Measurements from ENCODE around the gene CDC42SE2. TPM values are rescaled to one million over a fixed set of nuclear protein-coding genes. Genes with fewer than 3 reads are reported as not detected.

CDC42SE2 gene
- total and polyA plus RNA-seq, 2 of the 4 experiments (the other 2 are of a cell fraction), result 12.5 to 19.4 TPM

- in situ Hi-C loops (cut with MboI; ENCODE audit: low sequenced_read_pairs), result no loop called here
- H2BK15ac ChIP-seq (ENCODE audit: low read depth, low read length), result no peak overlapping the region
- H2AFZ ChIP-seq (replicated peaks; ENCODE audit: low read length, poor library complexity), result no peak overlapping the region
- H3K79me1 ChIP-seq (ENCODE audit: low read depth in 1 of 2, low read length in 2 of 2), result peaks cover 0 to 4% of the 10 kb centered on the region in 2 experiments; a peak in 2 of 4 replicates
- no peak overlapping the region for H2AK9ac ChIP-seq (replicated peaks; ENCODE audit: low read depth, low read length, poor library complexity)
- ATAC-seq (ENCODE audit: low read depth), result no peak
- TF ChIP-seq FOS (IDR thresholded peaks at IDR 0.05; ENCODE audit: low read depth, low read length) (no peak), MAFK (IDR thresholded peaks at IDR 0.05; ENCODE audit: low read depth, low read length) (no peak), RFX5 (IDR thresholded peaks at IDR 0.05; ENCODE audit: low read depth, low read length) (no peak), CEBPB (IDR thresholded peaks at IDR 0.05; ENCODE audit: low read depth, low read length) (no peak), RCOR1 (IDR thresholded peaks at IDR 0.05; ENCODE audit: insufficient replicate concordance, low read length) (no peak)
- CTCF ChIA-PET, result no interaction called here
- H2BK120ac ChIP-seq (ENCODE audit: low read depth, low read length), result no peak overlapping the region
- no peak overlapping the region for H3K9ac ChIP-seq (ENCODE audit: low read depth, low read length)
- no peak for DNase-seq
- H3K27ac ChIP-seq (ENCODE audit: insufficient read depth, low read length), result no peak overlapping the region
- H2BK20ac ChIP-seq (ENCODE audit: low read depth, low read length), result no peak overlapping the region
- no peaks in the 10 kb centered on the region for H3K27me3 ChIP-seq (ENCODE audit: control insufficient read depth, insufficient read depth, low read length)
- H3K23ac ChIP-seq (ENCODE audit: low read depth, low read length), result no peak overlapping the region
- no peak overlapping the region for H3K4ac ChIP-seq (ENCODE audit: low read depth, low read length)
- POLR2A ChIA-PET (ENCODE audit: unreplicated experiment), result no interaction called here
- no peak overlapping the region for H4K91ac ChIP-seq (ENCODE audit: insufficient read depth, low read depth, low read length)
- 83% methylated on average over 1 of the region's 1 CpG; no CpG with 5 or more reads in 1 of the 2 experiments for WGBS, 2 experiments (ENCODE audit: extremely low coverage in 2 of 2, insufficient read length in 1 of 2)
- no peak overlapping the region for H4K5ac ChIP-seq (ENCODE audit: low read depth, low read length)
- H3K36me3 ChIP-seq (ENCODE audit: control insufficient read depth, insufficient read depth, low read length), result peaks cover 24% of the 10 kb centered on the region
- no peak overlapping the region for H3K4me2 ChIP-seq (ENCODE audit: low read depth, low read length)
- H3K4me3 ChIP-seq (ENCODE audit: insufficient read depth, low read depth, low read length), result no peak overlapping the region
- H2BK5ac ChIP-seq (ENCODE audit: low read depth, low read length, poor library complexity, severe bottlenecking), result no peak overlapping the region
- 0 out of 2 replicates have a peak, but pooled peaks cover 2% of the 10 kb centered on the region for H3K4me1 ChIP-seq (ENCODE audit: control insufficient read depth, insufficient read depth, low read length)
- H3K9me1 ChIP-seq (ENCODE audit: insufficient read depth, low read length), result 0 out of 2 replicates have a peak, but pooled peaks cover 3% of the 10 kb centered on the region
- H3K14ac ChIP-seq (replicated peaks; ENCODE audit: low read depth, low read length), result no peak overlapping the region
- no peaks in the 10 kb centered on the region for H3K9me3 ChIP-seq (ENCODE audit: control insufficient read depth, insufficient read depth, low read length)
- no peak overlapping the region for H3K18ac ChIP-seq (ENCODE audit: low read depth, low read length)
- dilution Hi-C loops (cut with HindIII; ENCODE audit: low sequenced_read_pairs, unreplicated experiment), result no loop called here
- H2AK5ac ChIP-seq (ENCODE audit: low read depth, low read length), result no peak overlapping the region
- no TSS peak for BruUV-seq (replicated peaks)
- no peaks in the 10 kb centered on the region for H4K20me1 ChIP-seq (ENCODE audit: insufficient read depth, low read length)
- no peak overlapping the region for H4K8ac ChIP-seq (ENCODE audit: low read depth in 2 of 2, low read length in 2 of 2)
- H3K56ac ChIP-seq (ENCODE audit: extremely low read depth, insufficient read depth, low read length), result no peak overlapping the region
- intact Hi-C loops (cut with micrococcal nuclease), result loop anchor here (10.0 kb wide), 2 partner anchors 212 to 362 kb away; partner anchors contain the start of gene FNIP1
These were observed 169.3 kb downstream of the CDC42SE2 start for GRCh38 chr5:131433109-131433508.
